HG02852 (cell line): ENCODE measurements around the gene SUMF2.
"Not testable (repeated sequence)": the region's sequence is repeated elsewhere in the genome, so short reads cannot be mapped to it uniquely, and the experiment has no call there.

Experiments
- ATAC-seq: cut with Tn5 transposase; IDR thresholded peaks from one replicate; pipeline ENCODE4 v1.9.1; 2021; ENCODE audit warnings: mild to moderate bottlenecking, moderate library complexity; ENCODE audit not compliant: unreplicated experiment

SUMF2 gene

GRCh38 chr7:56053993-56054392 is 10.1 kb upstream of the SUMF2 start:
- ATAC-seq, result no peak

GRCh38 chr7:56062382-56062781 is 1.7 kb upstream of the SUMF2 start:
- ATAC-seq, result no peak

GRCh38 chr7:56063500-56063881 is 595 bp upstream of the SUMF2 start:
- no peak for ATAC-seq

GRCh38 chr7:56066376-56066775 is 2.3 kb downstream of the SUMF2 start:
- not testable (repeated sequence) for ATAC-seq

GRCh38 chr7:56074371-56074791 is 10.3 kb downstream of the SUMF2 start:
- ATAC-seq, result peak; percentile 94

- no peak for ATAC-seq
These were observed 13.6 kb downstream of the SUMF2 start for GRCh38 chr7:56077681-56078080.

GRCh38 chr7:56078196-56078595 is 14.1 kb downstream of the SUMF2 start:
- no peak for ATAC-seq

GRCh38 chr7:56079450-56080185 is 15.5 kb downstream of the SUMF2 start:
- ATAC-seq, result no peak

GRCh38 chr7:56080726-56081435 is 16.8 kb downstream of the SUMF2 start:
- ATAC-seq, result not testable (repeated sequence)

- no peak for ATAC-seq
These were observed 17.7 kb downstream of the SUMF2 start for GRCh38 chr7:56081626-56082340.

- ATAC-seq, result no peak
These were observed 19.2 kb downstream of the SUMF2 start for GRCh38 chr7:56083150-56083785.

GRCh38 chr7:56086761-56087160 is 22.7 kb downstream of the SUMF2 start:
- no peak for ATAC-seq

- no peak for ATAC-seq
These were observed 23.4 kb downstream of the SUMF2 start for GRCh38 chr7:56087445-56087844.

- ATAC-seq, result no peak
These were observed 27.5 kb downstream of the SUMF2 start for GRCh38 chr7:56091591-56091990.

GRCh38 chr7:56092388-56092787 is 28.3 kb downstream of the SUMF2 start:
- not testable (repeated sequence) for ATAC-seq

GRCh38 chr7:56092789-56093531 is 28.9 kb downstream of the SUMF2 start, which contains the start of gene PHKG1:
PHKG1 (minus strand) TSS chr7:56092952; CDS start chr7:56088941, 4,011 bp downstream.
- no peak for ATAC-seq

- ATAC-seq, result no peak
These were observed 33.6 kb downstream of the SUMF2 start for GRCh38 chr7:56097700-56098099.

GRCh38 chr7:56098187-56099008 is 34.3 kb downstream of the SUMF2 start:
- not testable (repeated sequence) for ATAC-seq

GRCh38 chr7:56099653-56100052 is 35.6 kb downstream of the SUMF2 start:
- no peak for ATAC-seq

GRCh38 chr7:56104138-56104537 is 40.1 kb downstream of the SUMF2 start:
- not testable (repeated sequence) for ATAC-seq
